IMR-90 (cell line): ENCODE measurements around the gene TENT5C. TPM values are rescaled to one million over a fixed set of nuclear protein-coding genes. Genes with fewer than 3 reads are reported as not detected.

Experiments used
- ATAC-seq: fragments of 200-7000 bp; cut with Tn5 transposase; 2 replicates; pipeline ENCODE4 v1.9.1; 2020; ENCODE audit warnings: low read depth, mild to moderate bottlenecking, moderate library complexity
- BruUV-seq: library from RNA; stranded (reverse); fragments of 400-500 nt; replicated peaks from 2 replicates; lab custom pipeline; 2021; lab: Mats Ljungman, UMichigan
- CTCF ChIA-PET: fragments of 300-600 bp; formaldehyde crosslinking; extraction: SDS; loops from one replicate; lab custom pipeline; 2021; ENCODE audit warnings: antibody characterized with exemption; lab: Yijun Ruan, JAX
- POLR2A ChIA-PET: fragments of 300-600 bp; sonication (Branson Sonifier 250); formaldehyde crosslinking; loops from one replicate; lab custom pipeline; 2022; ENCODE audit warnings: antibody characterized with exemption; ENCODE audit not compliant: unreplicated experiment; lab: Charles Lee
- DNase-seq: peaks from one replicate; pipeline ENCODE4 v3.0.0; 2013
- H2AFZ ChIP-seq: replicated peaks from 2 replicates; pipeline ENCODE3; 2013; ENCODE audit warnings: low read length, mild to moderate bottlenecking; ENCODE audit not compliant: poor library complexity
- H2AK5ac ChIP-seq: 2 replicates; pipeline ENCODE4 v1.6.1; 2013; ENCODE audit warnings: low read depth, low read length, inconsistent platforms
- H2AK9ac ChIP-seq: replicated peaks from 2 replicates; pipeline ENCODE3; 2013; ENCODE audit warnings: mild to moderate bottlenecking, low read depth, low read length, moderate library complexity; ENCODE audit not compliant: poor library complexity
- H2BK120ac ChIP-seq: 2 replicates; pipeline ENCODE4 v1.6.1; 2013; ENCODE audit warnings: low read depth, low read length, inconsistent platforms
- H2BK15ac ChIP-seq: 3 replicates; pipeline ENCODE4 v1.6.1; 2013; ENCODE audit warnings: low read depth, low read length, inconsistent platforms
- H2BK20ac ChIP-seq: 2 replicates; pipeline ENCODE4 v1.6.1; 2013; ENCODE audit warnings: low read depth, mild to moderate bottlenecking, inconsistent platforms, low read length, moderate library complexity
- H2BK5ac ChIP-seq: 2 replicates; pipeline ENCODE4 v1.6.1; 2013; ENCODE audit warnings: mild to moderate bottlenecking, low read depth, low read length, inconsistent platforms; ENCODE audit not compliant: poor library complexity, severe bottlenecking
- H3K14ac ChIP-seq: replicated peaks from 2 replicates; pipeline ENCODE4 v1.6.1; 2013; ENCODE audit warnings: low read depth, low read length, inconsistent platforms
- H3K18ac ChIP-seq: 2 replicates; pipeline ENCODE4 v1.6.1; 2013; ENCODE audit warnings: low read depth, low read length, control low read depth
- H3K23ac ChIP-seq: 2 replicates; pipeline ENCODE4 v1.6.1; 2013; ENCODE audit warnings: low read depth, low read length, inconsistent platforms
- H3K27ac ChIP-seq: 2 replicates; pipeline ENCODE4 v1.5.1; 2013; ENCODE audit warnings: mild to moderate bottlenecking, control low read depth, low read length; ENCODE audit not compliant: insufficient read depth
- H3K27me3 ChIP-seq: 2 replicates; pipeline ENCODE4 v1.6.1; 2013; ENCODE audit warnings: low read length; ENCODE audit not compliant: control insufficient read depth, insufficient read depth
- H3K36me3 ChIP-seq: 2 replicates; pipeline ENCODE4 v1.6.1; 2013; ENCODE audit warnings: low read length, mixed read lengths; ENCODE audit not compliant: control insufficient read depth, insufficient read depth
- H3K4ac ChIP-seq: 2 replicates; pipeline ENCODE4 v1.6.1; 2013; ENCODE audit warnings: low read depth, low read length, inconsistent platforms
- H3K4me1 ChIP-seq: 2 replicates; pipeline ENCODE4 v1.6.1; 2013; ENCODE audit warnings: low read length, mixed read lengths; ENCODE audit not compliant: control insufficient read depth, insufficient read depth
- H3K4me2 ChIP-seq: 2 replicates; pipeline ENCODE4 v1.6.1; 2013; ENCODE audit warnings: low read depth, mild to moderate bottlenecking, control low read depth, low read length, moderate library complexity
- H3K4me3 ChIP-seq: 2 replicates; pipeline ENCODE4 v1.5.1; 2013; ENCODE audit warnings: low read depth, mild to moderate bottlenecking, control low read depth, low read length, moderate library complexity; ENCODE audit not compliant: insufficient read depth
- H3K56ac ChIP-seq: 2 replicates; pipeline ENCODE4 v1.6.1; 2013; ENCODE audit warnings: low read length, inconsistent platforms; ENCODE audit not compliant: insufficient read depth; ENCODE audit errors: extremely low read depth
- H3K79me1 ChIP-seq, 2 experiments: 2 replicates each; pipeline ENCODE4 v1.6.1; 2013; ENCODE audit warnings: low read length in 2 of 2, inconsistent platforms in 1 of 2, low read depth in 1 of 2
- H3K9ac ChIP-seq: 2 replicates; pipeline ENCODE4 v1.6.1; 2013; ENCODE audit warnings: low read depth, low read length, control low read depth
- H3K9me1 ChIP-seq: 2 replicates; pipeline ENCODE4 v1.6.1; 2013; ENCODE audit warnings: low read length, inconsistent platforms; ENCODE audit not compliant: insufficient read depth
- H3K9me3 ChIP-seq: 2 replicates; pipeline ENCODE4 v1.6.1; 2013; ENCODE audit warnings: low read length; ENCODE audit not compliant: control insufficient read depth, insufficient read depth
- H4K20me1 ChIP-seq: 2 replicates; pipeline ENCODE4 v1.6.1; 2013; ENCODE audit warnings: low read length, inconsistent platforms; ENCODE audit not compliant: insufficient read depth
- H4K5ac ChIP-seq: 2 replicates; pipeline ENCODE4 v1.6.1; 2013; ENCODE audit warnings: mild to moderate bottlenecking, low read depth, low read length, control low read depth
- H4K8ac ChIP-seq, 2 experiments: 2 replicates each; pipeline ENCODE4 v1.6.1; 2013; ENCODE audit warnings: low read depth in 2 of 2, low read length in 2 of 2, control low read depth in 1 of 2, inconsistent platforms in 1 of 2
- H4K91ac ChIP-seq: 2 replicates; pipeline ENCODE4 v1.6.1; 2013; ENCODE audit warnings: low read depth, low read length, inconsistent platforms; ENCODE audit not compliant: insufficient read depth
- BHLHE40 ChIP-seq: fragments of 150-350 bp; IDR thresholded peaks from 2 replicates; pipeline ENCODE4 v1.6.1; 2016; ENCODE audit warnings: mild to moderate bottlenecking, low read depth, low read length
- CEBPB ChIP-seq: IDR thresholded peaks from 2 replicates; pipeline ENCODE4 v1.6.1; 2012; ENCODE audit warnings: low read depth, low read length, improper control_type of control experiment
- CTCF ChIP-seq: conservative IDR thresholded peaks from 2 replicates; pipeline ENCODE4 v1.5.1; 2012; ENCODE audit warnings: mild to moderate bottlenecking, low read depth, low read length, improper control_type of control experiment
- MAFK ChIP-seq: IDR thresholded peaks from 2 replicates; pipeline ENCODE4 v1.6.1; 2012; ENCODE audit warnings: low read depth, low read length, improper control_type of control experiment
- MXI1 ChIP-seq: IDR thresholded peaks from 2 replicates; pipeline ENCODE4 v1.6.1; 2012; ENCODE audit warnings: low read depth, mild to moderate bottlenecking, low read length, moderate library complexity, borderline replicate concordance
- POLR2A ChIP-seq: IDR thresholded peaks from 2 replicates; pipeline ENCODE4 v1.6.1; 2012; ENCODE audit warnings: mild to moderate bottlenecking, low read depth, low read length
- RAD21 ChIP-seq: IDR thresholded peaks from 2 replicates; pipeline ENCODE4 v1.6.1; 2012; ENCODE audit warnings: low read length, improper control_type of control experiment
- RFX5 ChIP-seq: IDR thresholded peaks from 2 replicates; pipeline ENCODE4 v1.8.0; 2012; ENCODE audit warnings: low read depth, mild to moderate bottlenecking, low read length, moderate library complexity
- SMC3 ChIP-seq: fragments of 150-350 bp; IDR thresholded peaks from 2 replicates; pipeline ENCODE4 v1.6.1; 2016; ENCODE audit warnings: low read depth, mild to moderate bottlenecking, antibody characterized with exemption, low read length, moderate library complexity
- USF2 ChIP-seq: fragments of 150-350 bp; IDR thresholded peaks from 2 replicates; pipeline ENCODE4 v1.6.1; 2017; ENCODE audit warnings: mild to moderate bottlenecking, antibody characterized with exemption, low read length, low read depth
- WGBS, 2 experiments: methylation state at CpG; one replicate each; pipeline versions ENCODE4 v1.1.5 to v1.1.7; 2013; ENCODE audit warnings: missing lambda C conversion rate in 2 of 2; ENCODE audit not compliant: insufficient read length in 1 of 2; ENCODE audit errors: extremely low coverage in 2 of 2; 5-methylcytosine and 5-hydroxymethylcytosine counted together
- dilution Hi-C: fragments of 300-500 bp; cut with HindIII; formaldehyde crosslinking; loops from one replicate; pipeline ENCODE4 v1.14.3; 2018; ENCODE audit warnings: low sequenced_read_pairs; ENCODE audit not compliant: unreplicated experiment
- in situ Hi-C: fragments of 300-500 bp; cut with MboI; formaldehyde crosslinking; loops from 3 replicates; pipeline ENCODE4 v1.14.3; 2019; ENCODE audit warnings: low sequenced_read_pairs, inconsistent platforms, mixed read lengths
- intact Hi-C: fragments of 100-400 bp; cut with micrococcal nuclease; formaldehyde crosslinking; loops from 2 replicates; pipeline ENCODE4 v1.10.0; 2022
- polyA plus RNA-seq, 3 experiments: library from polyadenylated mRNA; depleted of rRNA; stranded (reverse); fragments of >200 nt; gene quantifications; 2 replicates each; pipeline ENCODE4 v1.2.3, GENCODE V29; 2012; ENCODE audit warnings: low replicate concordance in 1 of 3
- total RNA-seq: library from RNA; depleted of rRNA; stranded (reverse); fragments of >200 nt; gene quantifications from 2 replicates; pipeline ENCODE4 v1.2.3, GENCODE V29; 2012

TENT5C gene
- total and polyA plus RNA-seq, 2 of the 4 experiments (the other 2 are of a cell fraction), result 1.5 to 4.1 TPM

GRCh38 chr1:117586337-117586736 lies 19.5 kb upstream of the TENT5C start:
- H2AFZ ChIP-seq, result no peak overlapping the region
- no peak overlapping the region for H2AK9ac ChIP-seq
- H2BK20ac ChIP-seq, result no peak overlapping the region
- no peaks in the 10 kb centered on the region for H3K36me3 ChIP-seq
- H3K9ac ChIP-seq, result no peak overlapping the region
- no peak for DNase-seq
- H3K4ac ChIP-seq, result no peak overlapping the region
- H4K20me1 ChIP-seq, result no peaks in the 10 kb centered on the region
- no peaks in the 10 kb centered on the region for H3K79me1 ChIP-seq
- H3K23ac ChIP-seq, result no peak overlapping the region
- ChIA-PET POLR2A (no interaction called here), CTCF (no interaction called here)
- no peak overlapping the region for H4K8ac ChIP-seq
- no peak overlapping the region for H2BK5ac ChIP-seq
- no peak overlapping the region for H3K18ac ChIP-seq
- H3K9me3 ChIP-seq, result no peaks in the 10 kb centered on the region
- no peak overlapping the region for H3K14ac ChIP-seq
- no peak overlapping the region for H3K56ac ChIP-seq
- no peaks in the 10 kb centered on the region for H3K4me1 ChIP-seq
- ATAC-seq, result no peak
- no peak overlapping the region for H2BK15ac ChIP-seq
- H4K5ac ChIP-seq, result no peak overlapping the region
- in situ Hi-C loops (no loop called here), intact Hi-C loops (no loop called here), dilution Hi-C loops (no loop called here)
- H3K4me3 ChIP-seq, result no peak overlapping the region
- no peak overlapping the region for H3K27ac ChIP-seq
- H3K4me2 ChIP-seq, result no peak overlapping the region
- H3K9me1 ChIP-seq, result no peaks in the 10 kb centered on the region
- H2AK5ac ChIP-seq, result no peak overlapping the region; the same call in 1 of the 2 replicates
- H3K27me3 ChIP-seq, result peaks cover 7% of the 10 kb centered on the region
- H4K91ac ChIP-seq, result no peak overlapping the region
- H2BK120ac ChIP-seq, result no peak overlapping the region
- whole genome bisulfite sequencing, 2 experiments, result no CpG with 5 or more reads among the region's 1 CpG
- BruUV-seq, result no TSS peak
- TF ChIP-seq CEBPB (no peak), BHLHE40 (no peak), POLR2A (no peak), RFX5 (no peak), CTCF (no peak), USF2 (no peak), RAD21 (no peak), MXI1 (no peak), SMC3 (no peak), MAFK (no peak)
